Mesenteric fat pad (tissue), 1 donor: ENCODE results near the gene EGLN1. TPM values are rescaled to one million over a fixed set of nuclear protein-coding genes. Genes with fewer than 3 reads are reported as not detected.
"Not testable (repeated sequence)": the region's sequence is repeated elsewhere in the genome, so short reads cannot be mapped to it uniquely, and the experiment has no call there.

Experiments
- DNase-seq: peaks from one replicate; pipeline ENCODE4 v3.0.0-alpha.2; 2020; ENCODE audit warnings: low spot score
- total RNA-seq: library from RNA; stranded (reverse); fragmentation: NEBNext Ultra II Directional; extraction: Animal tissue kit (Norgen Biotek cat#: 25700); gene quantifications from one replicate; pipeline ENCODE4 v1.2.1, GENCODE V29; 2021
- donor health status: DM: yes; HTN: yes; CAD: no.

EGLN1 gene
- total RNA-seq, 1 donor from 2014 or later, result 32.3 TPM

GRCh38 chr1:231369282-231369681, 52.8 kb downstream of the EGLN1 start:
- DNase-seq, result no peak

- no peak for DNase-seq
Measured at GRCh38 chr1:231364192-231364591, 57.9 kb downstream of the EGLN1 start.

GRCh38 chr1:231363624-231364023, 58.5 kb downstream of the EGLN1 start:
- DNase-seq, result no peak

- DNase-seq, result no peak
Measured at GRCh38 chr1:231362325-231362724, 59.8 kb downstream of the EGLN1 start.

GRCh38 chr1:231359113-231359512, 63.0 kb downstream of the EGLN1 start:
- DNase-seq, result no peak

GRCh38 chr1:231357831-231358354, 64.2 kb downstream of the EGLN1 start:
- DNase-seq, result no peak

GRCh38 chr1:231357187-231357772, 64.8 kb downstream of the EGLN1 start:
- DNase-seq, result no peak

- DNase-seq, result no peak
Measured at GRCh38 chr1:231355171-231355570, 66.9 kb downstream of the EGLN1 start.

GRCh38 chr1:231354330-231355020, 67.6 kb downstream of the EGLN1 start:
- DNase-seq, result no peak

GRCh38 chr1:231353086-231353485, 69.0 kb downstream of the EGLN1 start:
- no peak for DNase-seq

- DNase-seq, result no peak
Measured at GRCh38 chr1:231351816-231352215, 70.3 kb downstream of the EGLN1 start.

GRCh38 chr1:231348856-231349255, 73.2 kb downstream of the EGLN1 start:
- DNase-seq, result not testable (repeated sequence)

- no peak for DNase-seq
Measured at GRCh38 chr1:231348442-231348841, 73.6 kb downstream of the EGLN1 start.

- DNase-seq, result no peak
Measured at GRCh38 chr1:231347961-231348360, 74.1 kb downstream of the EGLN1 start.

- no peak for DNase-seq
Measured at GRCh38 chr1:231340328-231341013, 81.6 kb downstream of the EGLN1 start.

GRCh38 chr1:231338270-231339128, 83.6 kb downstream of the EGLN1 start, which contains the start of gene SPRTN:
TSS of gene SPRTN (plus strand) at chr1:231338293. CDS start at chr1:231338384, 91 bp downstream.
- DNase-seq, result no peak

- peak; percentile 98 for DNase-seq
Measured at GRCh38 chr1:231337472-231338269, 84.4 kb downstream of the EGLN1 start, which contains the start of gene EXOC8. TSS of gene EXOC8 (minus strand) at chr1:231337852. CDS start at chr1:231337745, 107 bp downstream.

GRCh38 chr1:231337043-231337471, 85.0 kb downstream of the EGLN1 start:
- no peak for DNase-seq

GRCh38 chr1:231335663-231336602, 86.2 kb downstream of the EGLN1 start:
- DNase-seq, result no peak
